A673 (cell line): Measurements from ENCODE around the gene INAFM2. TPM values are rescaled to one million over a fixed set of nuclear protein-coding genes. Genes with fewer than 3 reads are reported as not detected.

ENCODE experiments used
- BruUV-seq: library from RNA; stranded (reverse); fragments of 400-500 nt; replicated peaks from 2 replicates; lab custom pipeline; 2021; lab: Mats Ljungman, UMichigan
- CTCF ChIA-PET: fragments of 300-600 bp; sonication (Branson Sonifier 250); formaldehyde crosslinking; loops from one replicate; lab custom pipeline; 2022; ENCODE audit warnings: antibody characterized with exemption; lab: Charles Lee
- POLR2A ChIA-PET: fragments of 300-600 bp; sonication (Branson Sonifier 250); formaldehyde crosslinking; loops from one replicate; lab custom pipeline; 2022; ENCODE audit warnings: antibody characterized with exemption; ENCODE audit not compliant: low non-redundant PET; lab: Charles Lee
- DNase-seq: peaks from one replicate; pipeline ENCODE4 v3.0.0-alpha.2; 2015; ENCODE audit warnings: low spot score
- H3K27ac ChIP-seq: fragments of 200-600 bp; sonication (generic); 2 replicates; pipeline ENCODE4 v1.5.1; 2016; ENCODE audit warnings: mixed run types, low read depth, mild to moderate bottlenecking, mixed read lengths, antibody characterized with exemption, low read length; ENCODE audit not compliant: poor library complexity, severe bottlenecking
- H3K27me3 ChIP-seq: fragments of 200-600 bp; sonication (generic); replicated peaks from 2 replicates; pipeline ENCODE4 v1.6.1; 2017; ENCODE audit warnings: mixed run types, low read depth, mild to moderate bottlenecking, mixed read lengths, antibody characterized with exemption, low read length; ENCODE audit not compliant: insufficient read depth, poor library complexity
- H3K36me3 ChIP-seq: fragments of 200-600 bp; sonication (generic); 2 replicates; pipeline ENCODE4 v1.6.1; 2016; ENCODE audit warnings: mixed run types, mild to moderate bottlenecking, mixed read lengths, antibody characterized with exemption, low read length; ENCODE audit not compliant: insufficient read depth, poor library complexity, severe bottlenecking
- H3K4me1 ChIP-seq: fragments of 200-600 bp; sonication (generic); 2 replicates; pipeline ENCODE4 v1.6.1; 2017; ENCODE audit warnings: mixed run types, mild to moderate bottlenecking, mixed read lengths, antibody characterized with exemption, low read length; ENCODE audit not compliant: insufficient read depth, poor library complexity, severe bottlenecking
- H3K4me3 ChIP-seq: fragments of 200-600 bp; sonication (generic); 2 replicates; pipeline ENCODE4 v1.5.1; 2016; ENCODE audit warnings: low read depth, mixed run types, mild to moderate bottlenecking, mixed read lengths, low read length; ENCODE audit not compliant: poor library complexity, severe bottlenecking
- H3K9me3 ChIP-seq: fragments of 200-600 bp; sonication (generic); 2 replicates; pipeline ENCODE4 v1.6.1; 2016; ENCODE audit warnings: mixed run types, low read depth, mild to moderate bottlenecking, mixed read lengths, antibody characterized with exemption, low read length; ENCODE audit not compliant: poor library complexity, severe bottlenecking
- CTCF ChIP-seq: fragments of 300-800, 200-600 bp; sonication (generic); conservative IDR thresholded peaks from 2 replicates; pipeline ENCODE4 v1.5.1; 2017; ENCODE audit warnings: low read depth, mild to moderate bottlenecking, antibody characterized with exemption, low read length, moderate library complexity, mixed read lengths
- EZH2 ChIP-seq: fragments of 200-600 bp; sonication (generic); IDR thresholded peaks from 2 replicates; pipeline ENCODE4 v1.6.1; 2017; ENCODE audit warnings: borderline replicate concordance, low read depth, mild to moderate bottlenecking, mixed read lengths, antibody characterized with exemption, low read length; ENCODE audit not compliant: poor library complexity, severe bottlenecking
- intact Hi-C: fragments of 100-400 bp; cut with micrococcal nuclease; formaldehyde crosslinking; loops from one replicate; pipeline ENCODE4 v1.10.0; 2022; ENCODE audit not compliant: unreplicated experiment
- total RNA-seq: library from RNA; stranded (reverse); gene quantifications from 2 replicates; pipeline ENCODE4 v1.2.3, GENCODE V29; 2021

Gene INAFM2
- total RNA-seq, 1 experiment from 2014 or later: 14.5 TPM

GRCh38 chr15:40360015-40360414 is 36.5 kb downstream of the INAFM2 start:
- H3K4me3 ChIP-seq: no peak overlapping the region
- H3K27ac ChIP-seq: no peak overlapping the region
- TF ChIP-seq EZH2 (no peak), CTCF (no peak)
- POLR2A ChIA-PET: no interaction called here
- no peaks in the 10 kb centered on the region for H3K36me3 ChIP-seq
- DNase-seq: no peak
- no peaks in the 10 kb centered on the region for H3K9me3 ChIP-seq
- no peaks in the 10 kb centered on the region for H3K27me3 ChIP-seq
- CTCF ChIA-PET: no interaction called here
- no TSS peak for BruUV-seq
- intact Hi-C loops: no loop called here
- H3K4me1 ChIP-seq: peaks cover 12% of the 10 kb centered on the region

GRCh38 chr15:40361640-40362039 is 38.1 kb downstream of the INAFM2 start:
- no peak overlapping the region for H3K27ac ChIP-seq
- H3K27me3 ChIP-seq: no peaks in the 10 kb centered on the region
- CTCF ChIA-PET: no interaction called here
- DNase-seq: no peak
- H3K4me3 ChIP-seq: no peak overlapping the region
- H3K9me3 ChIP-seq: no peaks in the 10 kb centered on the region
- intact Hi-C loops: no loop called here
- no peak for TF ChIP-seq EZH2
- no peak for TF ChIP-seq CTCF
- no TSS peak for BruUV-seq
- POLR2A ChIA-PET: no interaction called here
- no peaks in the 10 kb centered on the region for H3K36me3 ChIP-seq
- peaks cover 11% of the 10 kb centered on the region for H3K4me1 ChIP-seq

GRCh38 chr15:40363611-40364010 is 40.1 kb downstream of the INAFM2 start:
- POLR2A ChIA-PET: no interaction called here
- no peak for TF ChIP-seq EZH2
- TF ChIP-seq CTCF: no peak
- DNase-seq: no peak
- Histone ChIP-seq H3K4me1 (peaks cover 13% of the 10 kb centered on the region), H3K27ac (no peak overlapping the region), H3K9me3 (no peaks in the 10 kb centered on the region), H3K4me3 (no peak overlapping the region), H3K36me3 (no peaks in the 10 kb centered on the region), H3K27me3 (no peaks in the 10 kb centered on the region)
- no TSS peak for BruUV-seq
- CTCF ChIA-PET: no interaction called here
- intact Hi-C loops: no loop called here
